Measurements from ENCODE around the gene PLEKHA1.

DNA sequence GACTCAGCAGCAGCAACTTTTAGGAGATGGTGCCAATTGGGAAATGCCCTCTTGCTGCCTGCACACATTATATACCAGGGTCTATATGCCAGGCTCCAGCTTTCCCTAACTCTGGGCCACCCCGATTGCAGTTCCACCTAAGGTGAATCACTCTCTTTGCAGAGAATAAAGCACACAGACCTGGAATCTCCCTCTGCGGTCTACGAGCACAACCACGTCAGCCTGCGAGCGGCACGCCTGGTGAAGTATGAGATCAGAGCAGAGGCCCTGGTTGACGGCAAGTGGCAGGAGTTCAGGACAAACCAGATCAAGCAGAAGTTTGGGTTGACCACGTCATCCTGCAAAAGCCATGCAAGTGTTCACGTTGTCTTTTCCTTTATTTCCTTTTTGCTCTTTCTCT is 38.2 kb upstream of the PLEKHA1 start:
- no peak for TF ChIP-seq CTCF (IDR thresholded peaks at IDR 0.05; ENCODE audit: low read depth, low read length, missing input control)
- TF ChIP-seq YY1 (IDR thresholded peaks at IDR 0.05) = no peak
- no peak for TF ChIP-seq HNF4A (conservative IDR thresholded peaks at IDR 0.05)
- no peak for TF ChIP-seq EGR1 (IDR thresholded peaks at IDR 0.05; ENCODE audit: low read depth in 2 of 2)
- TF ChIP-seq ZBTB33 (IDR thresholded peaks at IDR 0.05) = no peak
- no peak for TF ChIP-seq REST (IDR thresholded peaks at IDR 0.05)
- TF ChIP-seq TAF1 (conservative IDR thresholded peaks at IDR 0.05) = no peak
- no peak for TF ChIP-seq SP1 (IDR thresholded peaks at IDR 0.05)
- TF ChIP-seq FOXA2 (IDR thresholded peaks at IDR 0.05) = no peak
- no peak for TF ChIP-seq GABPA (IDR thresholded peaks at IDR 0.05 in 1 of 2, conservative IDR thresholded peaks at IDR 0.05 in 1 of 2)
- TF ChIP-seq RAD21 (IDR thresholded peaks at IDR 0.05) = no peak
- TF ChIP-seq MAX (IDR thresholded peaks at IDR 0.05) = no peak

All from liver (tissue), 3 donors.